Progenitor cell of endocrine pancreas (in vitro differentiated cells): ENCODE results near the gene GARIN5A. TPM values are rescaled to one million over a fixed set of nuclear protein-coding genes. Genes with fewer than 3 reads are reported as not detected.

Source experiments
- DNase-seq: peaks from one replicate; pipeline ENCODE4 v3.0.0; 2021; ENCODE audit warnings: low spot score; ENCODE audit not compliant: unreplicated experiment
- H3K27ac Mint-ChIP-seq: 2 replicates; pipeline ENCODE4 v1.8.0; 2021; ENCODE audit warnings: mild to moderate bottlenecking, moderate library complexity, mixed read lengths
- H3K27me3 Mint-ChIP-seq: 2 replicates; pipeline ENCODE4 v1.8.0; 2021; ENCODE audit warnings: mixed read lengths
- H3K36me3 Mint-ChIP-seq: 2 replicates; pipeline ENCODE4 v1.8.0; 2022; ENCODE audit warnings: mixed read lengths; ENCODE audit not compliant: insufficient read depth
- H3K4me1 Mint-ChIP-seq: 2 replicates; pipeline ENCODE4 v1.8.0; 2021; ENCODE audit warnings: low read depth, mixed read lengths
- H3K4me3 Mint-ChIP-seq: 2 replicates; pipeline ENCODE4 v1.8.0; 2021; ENCODE audit warnings: low read depth, mild to moderate bottlenecking, moderate library complexity, mixed read lengths
- H3K9me3 Mint-ChIP-seq: 2 replicates; pipeline ENCODE4 v1.8.0; 2021; ENCODE audit warnings: low read depth, mixed read lengths
- CTCF ChIP-seq: fragments of 200-600 bp; sonication (generic); IDR thresholded peaks from one replicate; pipeline ENCODE4 v1.5.0; 2021; ENCODE audit warnings: antibody characterized with exemption, mild to moderate bottlenecking; ENCODE audit not compliant: unreplicated experiment
- total RNA-seq: library from RNA; stranded (reverse); gene quantifications from 2 replicates; pipeline ENCODE4 v1.2.1, GENCODE V29; 2021

The GARIN5A gene
- total RNA-seq, 1 donor from 2014 or later, result 11.6 TPM

- Mint-ChIP-seq H3K9me3 (no peaks in the 10 kb centered on the region), H3K27me3 (peaks cover 48% of the 10 kb centered on the region), H3K4me1 (peaks cover 6% of the 10 kb centered on the region), H3K27ac (no peak overlapping the region), H3K4me3 (peak overlapping the region; percentile 53), H3K36me3 (no peaks in the 10 kb centered on the region)
- no peak for DNase-seq
- TF ChIP-seq CTCF, result no peak
These were observed 42.1 kb downstream of the GARIN5A start for GRCh38 chr19:50434525-50434924.

GRCh38 chr19:50433201-50434180 lies 43.2 kb downstream of the GARIN5A start:
- no peaks in the 10 kb centered on the region for H3K36me3 Mint-ChIP-seq
- H3K27ac Mint-ChIP-seq, result peak overlapping the region; percentile 7
- peak overlapping the region; percentile 72 for H3K4me3 Mint-ChIP-seq
- no peak for TF ChIP-seq CTCF
- H3K4me1 Mint-ChIP-seq, result peaks cover 6% of the 10 kb centered on the region
- peaks cover 53% of the 10 kb centered on the region for H3K27me3 Mint-ChIP-seq
- no peak for DNase-seq
- no peaks in the 10 kb centered on the region for H3K9me3 Mint-ChIP-seq

GRCh38 chr19:50432221-50433028 lies 44.2 kb downstream of the GARIN5A start, which contains the start of gene MYBPC2:
Gene MYBPC2 (plus strand): TSS chr19:50432892. CDS start chr19:50432954, 62 bp downstream.
- H3K4me1 Mint-ChIP-seq, result peaks cover 6% of the 10 kb centered on the region
- peak within 1 kb of the TSS; percentile 82 for H3K4me3 Mint-ChIP-seq
- peak; percentile 2 for TF ChIP-seq CTCF
- peak within 1 kb of the TSS; percentile 95 for H3K27ac Mint-ChIP-seq
- peaks cover 46% of the 10 kb centered on the region for H3K27me3 Mint-ChIP-seq
- no peak for DNase-seq
- H3K36me3 Mint-ChIP-seq, result no peaks in the 10 kb centered on the region
- H3K9me3 Mint-ChIP-seq, result no peaks in the 10 kb centered on the region

- H3K27me3 Mint-ChIP-seq, result peaks cover 40% of the 10 kb centered on the region
- H3K27ac Mint-ChIP-seq, result peak overlapping the region; percentile 95
- peak overlapping the region; percentile 82 for H3K4me3 Mint-ChIP-seq
- no peak for TF ChIP-seq CTCF
- H3K36me3 Mint-ChIP-seq, result no peaks in the 10 kb centered on the region
- H3K4me1 Mint-ChIP-seq, result peaks cover 6% of the 10 kb centered on the region
- DNase-seq, result peak; percentile 90
- H3K9me3 Mint-ChIP-seq, result no peaks in the 10 kb centered on the region
These were observed 45.1 kb downstream of the GARIN5A start for GRCh38 chr19:50431343-50432220.
